HL-60 (cell line): Measurements from ENCODE around the gene NEDD4L.

Experiments
- CTCF ChIP-seq: IDR thresholded peaks from one replicate; pipeline ENCODE4 v1.5.1; 2011; ENCODE audit warnings: low read length, control low read depth, inconsistent platforms; ENCODE audit not compliant: insufficient read depth
- GABPA ChIP-seq: IDR thresholded peaks from 2 replicates; pipeline ENCODE4 v1.6.1; 2012; ENCODE audit warnings: low read depth
- POLR2AphosphoS5 ChIP-seq: IDR thresholded peaks from 2 replicates; pipeline ENCODE4 v1.6.1; 2012; ENCODE audit warnings: low read depth
- REST ChIP-seq: IDR thresholded peaks from 2 replicates; pipeline ENCODE4 v1.6.1; 2012; ENCODE audit warnings: low read depth; ENCODE audit not compliant: insufficient replicate concordance

- TF ChIP-seq CTCF (no peak), POLR2AphosphoS5 (no peak), REST (no peak), GABPA (no peak)
These were observed 33.3 kb downstream of the NEDD4L start for GRCh38 chr18:58077329-58077728.
